Fibroblast of skin of left quadriceps (primary cell): ENCODE measurements around the gene PAFAH1B1.
"Not testable (repeated sequence)": the region's sequence is repeated elsewhere in the genome, so short reads cannot be mapped to it uniquely, and the experiment has no call there.

Experiments
- DNase-seq, 2 experiments: peaks; one replicate each; pipeline ENCODE4 v3.0.0-alpha.2; 2013; ENCODE audit warnings: low read depth in 2 of 2

PAFAH1B1 gene

DNA sequence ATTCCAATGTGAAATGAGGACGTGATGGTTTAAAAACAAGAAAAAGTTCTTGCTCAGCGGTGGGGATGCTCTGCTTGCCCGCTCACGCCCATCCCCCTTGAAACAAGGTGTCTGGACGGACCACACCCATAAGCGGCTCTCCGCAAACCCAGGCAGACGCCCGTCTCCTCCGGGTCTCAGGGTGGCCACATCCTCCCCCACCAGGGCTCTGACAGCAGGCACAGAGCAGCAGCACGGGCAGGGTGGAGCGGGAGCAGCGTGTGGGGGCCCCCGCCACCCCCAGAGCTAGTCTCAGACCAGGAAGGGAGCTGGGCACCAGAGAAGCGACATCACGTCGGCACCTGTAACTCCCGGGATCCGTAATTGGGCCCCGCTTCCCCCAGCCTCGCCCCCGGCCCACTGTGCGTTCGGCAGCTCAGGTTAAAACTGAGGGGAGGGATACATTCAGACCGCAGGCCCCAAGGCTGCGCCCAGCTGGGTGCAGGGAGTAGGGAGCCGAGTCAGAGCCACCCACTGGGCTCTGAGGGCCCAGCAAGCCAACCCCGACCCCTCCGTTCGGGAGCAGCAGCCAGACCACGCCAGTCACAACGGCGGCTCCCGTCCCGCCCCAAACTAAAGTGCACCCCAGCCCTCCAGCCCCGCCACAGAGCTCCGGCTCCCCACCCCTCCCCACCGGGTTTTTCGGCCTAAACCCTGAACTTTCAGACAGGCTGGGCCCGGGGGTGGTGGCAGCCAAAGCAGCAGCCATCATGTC, 96.1 kb downstream of the PAFAH1B1 start:
- DNase-seq = no peak

DNA sequence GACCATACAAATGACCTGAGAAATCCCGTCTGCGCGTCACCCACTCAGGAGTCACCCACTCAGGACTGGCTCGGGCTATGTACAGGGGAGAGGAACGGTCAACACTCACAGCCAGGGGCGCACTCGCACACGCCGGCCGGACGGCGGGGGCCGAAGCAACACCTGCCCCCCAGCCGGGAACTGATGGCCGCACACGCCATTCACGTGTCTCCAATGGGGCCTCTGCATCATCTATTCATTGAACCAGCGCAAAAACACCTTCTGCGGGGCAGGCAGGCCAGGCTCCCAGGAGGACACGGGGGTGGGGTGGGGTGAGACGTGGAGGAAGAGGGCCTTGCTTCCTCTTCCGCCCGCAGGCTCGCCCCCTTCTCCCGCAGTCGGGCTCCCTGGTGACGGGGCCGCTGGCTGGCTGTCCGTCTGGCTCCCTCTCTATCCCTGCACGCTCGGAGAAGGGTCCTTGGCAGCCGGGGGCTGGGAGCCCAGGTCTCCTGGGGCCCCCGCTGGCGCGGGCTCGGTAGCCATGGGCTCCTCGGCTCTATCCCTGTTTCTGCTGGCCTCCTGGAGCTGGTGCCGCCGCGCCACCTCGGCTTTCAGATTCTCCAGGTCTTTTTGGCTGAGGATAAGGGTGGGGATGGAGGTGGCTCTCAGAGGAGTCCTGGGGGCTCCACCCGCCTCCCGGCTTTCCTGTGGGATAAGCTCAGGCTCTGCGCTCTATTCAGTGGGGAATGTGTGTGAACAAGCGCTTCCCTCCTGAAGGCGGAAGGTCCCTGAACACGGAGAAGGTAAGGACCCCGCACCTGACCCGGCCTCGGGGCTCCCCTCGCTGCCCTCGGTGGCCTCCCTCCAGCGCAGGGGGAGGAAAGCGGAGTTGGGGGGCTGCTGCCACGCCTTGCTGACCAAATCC, 97.0 kb downstream of the PAFAH1B1 start:
- no peak for DNase-seq

DNA sequence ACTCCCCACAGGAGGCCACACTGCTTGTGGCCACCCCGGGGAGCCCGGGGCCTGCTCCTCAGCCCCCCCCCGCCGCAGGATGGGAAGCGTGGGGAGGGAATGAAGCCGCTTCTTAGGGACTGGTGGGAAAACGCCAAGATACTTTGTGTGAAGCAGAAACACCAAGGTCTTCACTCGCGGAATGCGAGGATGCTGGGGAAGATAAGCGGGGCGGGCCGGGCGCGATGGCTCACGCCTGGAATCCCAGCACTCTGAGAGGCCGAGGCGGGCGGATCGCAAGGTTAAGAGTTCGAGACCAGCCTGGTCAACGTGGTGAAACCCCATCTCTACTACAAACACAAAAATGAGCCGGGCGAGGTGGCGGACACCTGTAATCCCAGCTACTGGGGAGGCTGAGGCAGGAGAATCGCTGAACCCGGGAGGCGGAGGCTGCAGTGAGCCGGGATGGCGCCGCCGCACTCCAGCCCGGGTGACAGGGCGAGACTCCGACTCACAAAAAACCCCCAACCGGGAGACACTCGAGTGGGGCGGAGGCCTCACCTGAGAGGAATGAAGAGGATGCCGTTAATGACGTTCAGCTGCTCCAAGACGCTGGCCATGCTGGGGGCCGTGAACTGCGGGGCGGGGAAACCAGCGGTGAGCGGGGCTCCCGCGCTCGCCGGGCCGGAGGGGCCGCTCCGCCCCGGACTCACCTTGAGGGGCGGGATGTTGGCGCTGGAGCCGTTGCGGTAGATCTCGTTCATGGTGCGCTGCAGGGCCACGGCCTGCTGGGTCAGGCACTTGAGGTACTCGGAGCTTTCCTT, 97.8 kb downstream of the PAFAH1B1 start:
- no peak for DNase-seq

DNA sequence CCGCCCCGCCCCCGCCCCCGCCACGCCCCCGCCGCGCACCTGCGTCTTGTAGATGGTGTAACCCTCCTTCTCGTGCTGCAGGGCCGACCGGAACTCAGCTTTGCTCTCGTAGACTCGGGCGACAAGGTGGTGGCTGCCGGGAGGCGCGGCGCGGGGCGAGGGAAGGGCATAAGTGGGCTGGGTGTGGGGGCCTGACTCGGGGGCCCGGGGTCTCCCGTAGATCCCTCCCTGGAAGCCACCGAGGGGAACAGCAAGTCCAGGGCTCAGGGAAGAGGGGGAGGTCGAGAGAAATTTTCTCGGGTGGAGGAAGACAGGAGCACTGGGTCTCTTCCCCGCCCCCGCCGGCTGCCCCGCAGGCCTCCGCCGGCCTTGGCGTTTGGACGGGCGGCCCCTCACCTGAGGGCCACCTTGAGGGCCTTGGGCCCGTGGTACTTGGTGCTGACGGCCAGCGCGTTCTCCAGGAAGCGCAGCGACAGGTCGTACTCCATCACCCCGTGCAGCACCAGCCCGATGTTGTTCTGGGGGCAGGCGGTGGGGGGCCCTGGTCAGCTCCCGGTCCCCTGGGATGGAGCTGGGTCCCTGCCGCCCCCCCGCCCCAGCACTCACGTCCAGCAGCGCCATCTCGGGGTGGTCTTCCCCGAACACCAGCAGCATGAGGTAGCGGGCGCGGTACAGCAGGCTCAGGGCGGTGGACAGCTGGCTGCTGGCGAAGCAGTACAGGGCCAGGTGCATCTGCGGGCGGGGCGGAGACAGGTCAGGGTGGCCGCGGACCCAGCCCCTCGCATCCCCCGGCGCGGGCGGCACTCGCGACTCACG, 98.7 kb downstream of the PAFAH1B1 start:
- no peak for DNase-seq

DNA sequence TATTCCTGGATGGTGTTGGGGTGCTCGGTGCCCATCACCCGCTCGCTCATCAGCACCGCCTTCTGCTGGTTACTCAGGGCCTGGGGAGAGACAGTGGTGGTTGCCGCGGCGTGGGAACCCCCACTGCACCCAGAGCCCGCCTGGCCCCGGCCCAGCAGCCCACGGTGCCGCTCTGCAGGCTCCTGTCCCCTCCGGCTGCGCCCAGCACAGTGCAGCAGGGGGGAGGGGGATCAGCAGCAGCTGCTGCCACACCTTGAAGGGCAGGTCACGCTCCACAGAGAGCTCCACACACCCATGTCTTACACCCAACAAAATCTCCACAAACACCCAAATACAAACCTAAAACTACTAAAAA, 99.3 kb downstream of the PAFAH1B1 start:
- no peak for DNase-seq

DNA sequence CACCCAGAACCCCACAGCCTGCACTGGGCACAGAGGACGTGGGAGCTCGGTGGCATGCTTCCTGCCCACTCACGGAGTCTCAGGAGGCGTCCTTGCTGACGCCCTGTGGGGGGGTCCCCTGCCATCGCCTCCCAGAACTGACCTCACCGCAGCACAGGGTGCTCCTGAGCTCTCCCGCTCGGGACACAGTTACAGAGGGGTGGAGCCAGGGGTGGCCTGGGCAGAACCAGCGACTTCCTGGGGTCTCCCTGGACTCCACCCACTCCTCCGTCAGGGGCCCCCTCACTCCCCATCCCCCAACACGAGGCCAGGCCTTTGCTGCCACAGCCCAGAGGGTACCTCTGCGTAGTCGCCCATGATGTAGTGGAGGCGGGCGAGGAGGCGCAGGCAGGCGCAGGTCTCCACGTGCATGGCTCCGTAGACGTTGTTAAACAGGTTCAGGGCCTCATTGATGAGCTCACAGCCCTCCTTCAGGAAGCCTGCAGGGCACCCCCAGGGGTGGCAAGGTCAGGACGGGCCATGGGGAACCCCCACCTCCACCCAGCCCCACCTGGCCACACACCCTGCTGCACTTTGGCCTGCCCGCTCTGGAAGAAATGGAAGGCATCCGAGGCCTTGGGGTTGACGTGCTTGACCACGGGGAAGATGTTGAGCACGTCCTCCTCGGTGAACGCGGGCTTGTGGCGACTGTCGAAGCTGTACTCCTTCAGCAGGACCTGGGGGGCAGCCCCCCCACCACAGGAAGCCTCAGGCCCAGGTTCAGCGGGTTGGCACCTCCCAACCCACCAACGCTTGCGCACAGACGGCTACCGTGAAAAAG, 100.3 kb downstream of the PAFAH1B1 start:
- DNase-seq = no peak

DNA sequence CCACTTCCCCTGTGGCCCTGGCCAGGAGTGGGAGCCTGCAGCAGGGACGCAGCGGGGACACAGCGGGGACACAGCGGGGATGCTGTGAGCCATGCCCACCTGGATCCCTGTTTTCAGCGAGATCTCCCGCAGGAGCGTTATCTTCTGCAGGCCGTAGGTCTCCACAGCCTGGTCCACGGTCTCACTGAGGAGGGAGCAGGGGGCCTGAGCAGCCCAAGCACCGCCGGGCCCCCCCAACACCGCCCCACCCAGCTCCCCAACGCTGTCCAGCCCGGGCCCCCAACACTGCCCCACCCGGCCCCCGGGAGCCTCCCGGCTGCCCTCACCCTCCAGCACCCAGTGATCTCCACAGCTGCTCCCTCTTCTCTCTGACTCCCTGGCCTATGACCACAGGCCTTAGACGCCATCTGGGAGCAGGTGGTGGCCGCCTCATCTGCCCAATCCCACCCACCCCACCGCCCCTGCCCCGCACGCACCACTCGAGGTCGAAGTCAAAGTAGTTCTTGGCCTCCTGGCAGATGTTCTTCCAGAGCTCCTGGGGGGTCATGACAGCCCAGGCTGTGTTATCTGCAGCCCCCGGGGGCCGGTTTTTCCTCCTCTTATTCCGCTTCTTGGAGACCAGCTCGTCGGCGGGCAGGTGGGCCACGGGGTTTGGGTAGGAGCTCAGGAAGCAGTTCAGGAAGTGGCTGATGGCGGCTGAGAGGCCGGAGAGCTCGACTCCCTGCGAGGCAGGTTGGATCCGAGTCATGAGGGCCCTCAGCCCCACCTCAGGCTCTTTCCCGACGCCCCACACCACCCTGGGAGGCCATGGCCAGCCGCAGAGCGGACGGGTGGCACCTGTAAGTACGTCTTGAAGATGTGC, 101.2 kb downstream of the PAFAH1B1 start:
- DNase-seq = no peak

DNA sequence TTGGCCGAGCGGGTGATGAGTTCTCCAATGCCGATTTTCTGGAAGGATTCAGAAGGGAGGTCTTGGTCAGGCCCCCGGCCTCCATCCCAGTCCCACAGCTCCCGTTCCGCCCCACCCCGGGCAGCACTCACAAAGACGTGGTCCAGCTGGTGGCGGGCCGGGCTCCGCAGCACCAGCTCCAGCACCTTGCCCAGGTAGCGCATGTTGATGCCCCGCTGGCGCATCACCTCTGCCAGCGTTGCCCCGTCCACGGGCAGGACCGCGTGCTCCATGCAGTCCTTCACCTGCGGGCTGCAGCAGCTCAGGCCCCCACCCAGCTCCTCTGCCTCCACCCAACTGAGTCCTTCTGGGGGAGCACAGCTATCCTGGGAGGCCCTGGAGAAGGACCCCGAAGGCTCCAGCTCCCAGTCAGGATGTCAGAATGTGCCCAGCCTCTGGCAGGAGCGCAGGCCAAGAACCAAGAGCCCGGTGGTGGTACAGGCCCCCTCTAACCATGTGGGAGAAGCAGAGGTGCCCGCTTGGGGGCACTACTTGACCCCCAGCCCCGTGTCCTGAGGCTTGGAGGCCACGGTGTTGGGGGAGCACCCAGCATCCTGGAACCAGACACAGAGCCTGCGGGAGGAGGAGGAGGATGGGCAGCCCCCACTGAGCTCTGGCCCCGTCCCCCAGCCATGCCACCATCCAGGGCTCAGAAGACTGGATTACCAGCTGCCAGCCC, 101.9 kb downstream of the PAFAH1B1 start:
- no peak for DNase-seq

DNA sequence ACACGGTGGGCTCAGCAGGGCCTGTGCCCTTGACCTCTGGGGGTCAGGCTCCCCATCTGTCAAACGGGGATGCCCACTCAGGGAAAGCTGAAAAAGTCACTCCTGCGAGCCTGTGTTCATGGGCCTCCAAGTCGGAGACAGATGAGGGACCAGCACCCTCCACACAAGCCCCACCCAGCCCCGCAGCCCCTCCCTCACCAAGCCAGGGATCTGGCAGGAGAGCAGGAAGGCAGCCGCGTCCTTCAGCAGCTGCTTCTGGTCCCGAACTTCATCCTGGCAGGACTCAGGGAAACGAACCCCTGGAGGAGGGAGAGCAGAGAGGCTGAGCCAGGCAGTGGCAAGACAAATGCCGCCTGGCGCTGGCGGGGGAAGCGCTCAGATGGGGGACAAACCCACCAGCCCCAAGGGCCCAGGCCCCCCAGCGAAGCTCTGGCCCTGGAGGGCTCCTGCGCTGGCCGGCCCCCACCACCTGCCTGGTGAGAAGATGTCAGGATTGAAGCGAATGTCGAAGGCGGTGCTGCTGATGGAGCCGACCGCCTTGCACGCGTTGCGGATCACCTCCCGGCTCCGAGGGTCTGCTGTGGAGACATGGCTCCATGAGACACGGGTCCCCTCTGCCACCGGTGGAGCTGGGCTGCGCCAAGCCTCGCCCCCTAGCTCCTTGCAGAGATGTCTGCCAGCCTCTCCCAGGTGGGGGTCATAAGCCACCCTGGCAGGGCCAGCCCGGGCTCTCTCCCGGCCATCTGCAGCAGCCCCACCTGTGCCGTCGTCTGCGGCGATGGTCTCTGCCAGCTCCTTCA, 102.7 kb downstream of the PAFAH1B1 start:
- no peak for DNase-seq

DNA sequence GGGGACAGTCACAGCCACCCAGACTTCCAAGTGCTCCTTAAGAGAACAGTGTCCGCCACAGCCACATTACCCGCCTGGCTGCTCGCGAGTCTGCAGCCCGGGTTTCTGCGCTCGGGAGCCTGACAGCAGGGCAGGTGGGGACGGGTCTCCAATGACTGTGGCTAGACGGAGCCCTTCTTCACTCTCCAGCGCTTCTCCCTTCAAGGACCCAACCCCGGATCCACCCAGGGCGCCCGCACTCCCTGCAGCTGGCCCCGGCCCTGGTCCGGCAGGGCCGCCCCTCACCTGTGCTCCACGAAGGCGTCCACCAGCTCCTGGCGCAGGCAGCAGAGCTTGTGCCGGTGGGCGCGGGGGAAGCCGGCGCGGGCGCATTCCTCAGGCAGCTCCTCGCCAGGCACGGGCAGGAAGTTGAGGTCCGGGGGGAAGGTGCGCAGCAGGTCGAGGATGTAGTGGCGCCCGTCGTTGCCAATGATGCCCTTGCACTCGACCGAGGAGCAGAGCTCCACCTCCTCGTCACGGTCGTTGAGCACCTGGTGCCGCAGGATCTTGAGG, 104.2 kb downstream of the PAFAH1B1 start:
- DNase-seq = no peak

DNA sequence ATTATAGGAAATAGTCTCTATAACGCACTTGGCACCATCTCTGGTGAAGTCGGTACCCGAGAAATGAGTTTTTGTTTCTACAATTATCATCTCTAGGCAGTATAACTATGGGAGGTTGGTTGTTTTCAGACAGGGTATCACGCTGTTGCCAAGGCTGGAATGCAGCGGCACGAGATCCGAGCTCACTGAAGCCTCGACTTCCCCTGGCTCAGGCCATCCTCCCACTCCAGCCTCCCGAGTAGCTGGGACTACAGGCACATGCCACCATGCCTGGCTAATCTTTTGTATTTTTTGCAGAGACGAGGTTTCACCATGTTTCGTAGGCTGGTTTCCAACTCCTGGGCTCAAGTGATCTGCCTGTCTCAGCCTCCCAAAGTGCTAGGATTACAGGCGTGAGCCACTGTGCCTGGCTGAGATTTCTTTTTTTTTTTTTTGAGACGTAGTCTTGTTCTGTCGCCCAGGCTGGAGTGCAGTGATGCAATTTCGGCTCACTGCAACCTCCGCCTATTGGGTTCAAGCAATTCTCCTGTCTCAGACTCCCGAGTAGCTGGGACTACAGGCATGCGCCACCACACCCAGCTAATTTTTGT, 105.9 kb downstream of the PAFAH1B1 start:
- DNase-seq = not testable (repeated sequence)

DNA sequence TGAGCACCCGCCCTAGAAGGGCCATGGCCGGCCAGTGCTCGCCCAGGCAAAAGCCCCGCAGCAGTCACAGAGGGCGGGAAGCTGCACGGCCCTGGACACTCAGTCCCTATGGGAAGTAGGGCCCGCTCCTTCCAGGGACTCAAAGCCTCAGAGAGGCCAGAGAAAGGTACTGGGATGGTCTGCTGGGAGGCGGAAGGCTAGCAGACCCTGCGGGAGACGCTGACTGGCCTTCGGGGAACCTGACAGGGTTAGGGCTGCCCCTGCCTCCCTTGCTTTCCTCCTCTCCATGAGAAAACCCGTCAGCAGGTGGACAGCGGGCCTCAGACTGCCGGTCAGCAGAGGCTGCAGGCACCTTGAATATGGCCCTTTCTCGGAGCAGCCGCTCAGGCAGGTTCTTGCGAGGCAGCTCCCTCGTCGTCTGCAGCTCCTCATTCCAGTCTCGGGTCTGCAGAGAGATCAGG, 106.6 kb downstream of the PAFAH1B1 start:
- DNase-seq = no peak

DNA sequence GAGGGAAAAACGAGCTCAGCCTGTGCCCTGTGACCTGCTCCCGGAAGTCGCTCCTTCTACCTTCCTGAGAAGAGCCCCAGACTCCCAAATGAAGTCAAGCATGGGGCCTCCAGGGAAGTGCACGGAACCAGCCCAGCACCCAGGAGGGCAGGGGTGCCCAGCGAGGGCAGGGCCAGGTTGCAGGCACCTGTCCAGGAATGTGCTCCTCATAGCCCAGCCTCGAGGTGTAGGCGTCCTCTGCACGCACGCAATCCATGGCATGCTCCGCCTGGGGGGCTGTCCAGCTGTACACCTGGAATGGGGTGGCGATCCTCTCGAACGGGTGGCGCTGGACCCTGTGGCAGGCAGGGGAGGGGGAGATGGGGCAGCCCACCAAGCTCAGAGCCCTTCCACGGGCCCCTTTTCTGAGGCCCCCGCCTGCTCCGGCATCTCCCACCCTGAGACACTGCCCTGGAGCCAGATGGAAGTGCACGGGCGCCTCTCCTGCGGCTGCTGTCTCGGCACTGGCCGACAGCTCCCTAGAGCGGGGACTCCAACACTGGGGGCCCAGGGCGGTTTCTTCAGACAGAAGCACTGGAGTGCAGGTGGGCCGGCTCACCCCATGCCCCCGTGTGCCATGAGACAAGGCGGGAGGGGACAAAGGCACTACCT, 107.2 kb downstream of the PAFAH1B1 start:
- DNase-seq = no peak

DNA sequence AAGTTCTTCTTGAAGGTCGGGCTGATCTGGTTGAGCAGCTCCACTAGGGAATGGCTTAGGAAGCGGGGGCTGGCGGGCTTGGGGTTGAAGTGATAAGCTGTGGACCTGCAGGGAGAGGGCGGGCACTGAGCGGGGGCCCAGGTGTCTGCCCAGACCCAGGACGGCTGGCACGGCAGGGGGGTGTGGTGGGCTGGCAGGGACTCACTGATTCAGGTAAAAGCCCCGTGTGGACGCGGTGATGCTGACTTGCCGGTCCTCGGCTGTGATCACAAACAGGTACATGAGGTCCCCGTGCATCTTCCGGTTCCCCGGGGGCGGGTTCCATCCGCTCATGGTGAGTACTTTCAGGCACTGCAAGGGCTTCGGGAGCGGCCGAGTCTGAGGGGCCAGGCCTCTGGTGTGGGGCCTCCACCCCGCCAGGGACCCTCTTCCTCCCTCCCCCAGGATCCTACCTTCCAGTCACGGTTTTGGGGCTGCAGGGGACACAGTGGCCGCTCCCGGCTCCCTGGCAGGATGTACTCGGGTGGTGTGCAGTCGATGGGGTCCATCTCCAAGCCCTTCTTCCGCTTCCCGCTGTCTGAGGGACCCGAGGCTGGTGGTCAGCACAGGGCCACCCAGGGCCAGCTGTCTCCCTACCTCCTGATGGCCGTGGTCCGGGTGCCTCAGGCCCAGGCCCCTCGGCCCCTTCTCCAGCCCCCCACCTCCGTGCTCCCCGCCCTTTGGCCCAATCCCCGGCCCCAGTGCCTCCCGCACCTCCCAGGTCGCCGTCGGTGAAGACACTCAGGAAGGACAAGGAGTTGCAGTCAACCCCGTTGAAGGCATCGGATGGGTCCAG, 107.9 kb downstream of the PAFAH1B1 start:
- no peak for DNase-seq

DNA sequence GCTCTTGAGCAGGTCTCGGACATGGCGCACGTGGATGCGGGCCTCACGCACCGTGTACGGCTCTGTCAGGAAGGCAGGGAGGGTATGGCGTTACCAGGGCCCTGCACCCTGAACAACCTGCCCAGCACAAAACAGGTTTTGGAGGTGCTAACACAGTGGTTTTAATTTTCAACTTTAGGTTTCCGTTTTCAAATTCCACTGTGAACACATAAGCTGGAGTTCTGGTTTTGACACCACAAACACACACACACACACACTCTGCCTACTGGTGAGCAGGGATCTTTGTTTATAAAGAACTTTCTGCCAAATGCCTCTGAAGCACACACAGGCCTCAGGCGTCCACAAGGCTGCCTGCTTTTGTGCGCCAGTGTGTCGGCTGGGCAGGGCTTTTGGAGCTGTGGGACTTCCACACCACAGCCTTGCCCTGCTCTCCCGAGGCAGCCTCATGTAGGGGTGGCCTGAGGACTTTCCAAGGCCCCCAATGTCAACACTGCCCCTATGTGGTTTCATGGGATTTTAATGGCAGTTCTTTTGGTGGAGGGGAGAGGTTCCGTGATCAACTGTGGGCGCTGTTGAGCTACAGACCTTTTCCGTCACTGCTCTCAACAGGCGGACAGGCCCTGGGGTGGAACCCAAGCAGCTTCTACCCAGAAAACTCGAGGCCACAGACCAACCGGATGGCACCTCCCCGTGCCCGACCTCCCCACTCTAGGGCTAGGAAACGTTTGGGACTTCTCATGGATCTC, 108.7 kb downstream of the PAFAH1B1 start:
- no peak for DNase-seq
